IgD-negative memory B cell (primary cell): ENCODE results near the gene MRPL52. TPM values are rescaled to one million over a fixed set of nuclear protein-coding genes. Genes with fewer than 3 reads are reported as not detected.
"Not testable (repeated sequence)": the region's sequence is repeated elsewhere in the genome, so short reads cannot be mapped to it uniquely, and the experiment has no call there.

Experiments
- H3K27ac Mint-ChIP-seq, 3 donors: one replicate each; pipeline ENCODE4 v1.8.0; 2020 to 2022; ENCODE audit warnings: mild to moderate bottlenecking in 3 of 3, mixed read lengths in 3 of 3, moderate library complexity in 1 of 3
- H3K27me3 Mint-ChIP-seq: one replicate; pipeline ENCODE4 v1.8.0; 2021; ENCODE audit warnings: mixed read lengths
- H3K36me3 Mint-ChIP-seq: one replicate; pipeline ENCODE4 v1.8.0; 2020; ENCODE audit warnings: mild to moderate bottlenecking, mixed read lengths
- H3K4me1 Mint-ChIP-seq, 3 donors: one replicate each; pipeline ENCODE4 v1.8.0; 2020 to 2022; ENCODE audit warnings: mixed read lengths in 3 of 3, mild to moderate bottlenecking in 1 of 3
- H3K4me3 Mint-ChIP-seq, 4 donors: one replicate each; pipeline ENCODE4 v1.8.0; 2020 to 2022; ENCODE audit warnings: mild to moderate bottlenecking in 4 of 4, mixed read lengths in 4 of 4, moderate library complexity in 3 of 4
- H3K9me3 Mint-ChIP-seq, 3 donors: one replicate each; pipeline ENCODE4 v1.8.0; 2020 to 2021; ENCODE audit warnings: mixed read lengths in 3 of 3, mild to moderate bottlenecking in 1 of 3
- polyA plus RNA-seq: library from polyadenylated mRNA; unstranded; fragments of 300-500 nt; fragmentation: Illumina TruSeq; gene quantifications from one replicate; pipeline ENCODE4 v1.2.3, GENCODE V29; 2021

MRPL52 gene
- polyA plus RNA-seq, 1 donor from 2014 or later: 200 TPM

DNA sequence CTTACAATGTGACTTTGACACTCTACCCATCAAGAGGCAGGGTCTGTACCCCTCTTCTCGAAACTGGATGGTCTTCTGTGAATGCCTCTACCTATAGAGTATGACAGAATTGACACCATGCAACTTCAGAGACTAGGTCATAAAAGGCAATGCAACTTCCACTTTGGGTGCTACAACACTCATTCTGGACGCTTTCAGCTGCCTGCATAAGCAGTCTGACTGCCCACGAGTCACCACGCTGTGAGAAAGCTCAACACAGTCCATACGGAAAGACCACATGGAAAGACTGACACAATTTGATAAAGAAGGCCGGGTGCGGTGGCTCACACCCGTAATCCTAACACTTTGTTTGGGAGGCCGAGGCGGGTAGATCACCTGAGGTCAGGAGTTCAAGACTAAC, 29.3 kb upstream of the MRPL52 start:
- H3K27me3 Mint-ChIP-seq: peaks cover 2% of the 10 kb centered on the region
- peaks cover 34 to 63% (median 61%) of the 10 kb centered on the region in 3 donors for H3K4me1 Mint-ChIP-seq
- H3K36me3 Mint-ChIP-seq: peaks cover 9% of the 10 kb centered on the region
- peaks cover 0 to 1% (median 0%) of the 10 kb centered on the region in 3 donors for H3K9me3 Mint-ChIP-seq
- peak overlapping the region in 1 of 4 donors; percentile 57 for H3K4me3 Mint-ChIP-seq
- H3K27ac Mint-ChIP-seq: peak overlapping the region in 1 of 3 donors; percentile 2

DNA sequence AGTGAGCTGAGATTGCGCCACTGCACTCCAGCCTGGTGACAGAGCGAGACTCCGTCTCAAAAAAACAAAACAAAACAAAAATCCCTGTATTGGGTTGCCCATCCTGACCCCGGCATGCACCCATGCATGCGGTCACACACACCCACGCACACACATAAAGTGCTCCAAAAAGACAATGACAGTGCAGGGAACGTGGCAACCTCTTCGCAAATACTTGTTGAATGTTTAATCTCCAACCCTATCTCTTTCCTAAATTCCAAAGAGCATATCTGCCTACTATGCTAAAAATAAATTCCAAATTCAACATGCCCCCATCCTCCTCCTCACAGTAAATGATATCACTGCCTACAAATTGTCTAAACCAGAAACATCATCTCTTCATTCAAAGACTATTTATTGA, 28.0 kb upstream of the MRPL52 start:
- Mint-ChIP-seq H3K27me3 (peaks cover 2% of the 10 kb centered on the region), H3K27ac (no peak overlapping the region), H3K36me3 (peaks cover 9% of the 10 kb centered on the region), H3K9me3 (peaks cover 0 to 3% (median 0%) of the 10 kb centered on the region in 3 donors), H3K4me1 (peaks cover 31 to 55% (median 54%) of the 10 kb centered on the region in 3 donors), H3K4me3 (peak overlapping the region in 1 of 4 donors; percentile 38)

DNA sequence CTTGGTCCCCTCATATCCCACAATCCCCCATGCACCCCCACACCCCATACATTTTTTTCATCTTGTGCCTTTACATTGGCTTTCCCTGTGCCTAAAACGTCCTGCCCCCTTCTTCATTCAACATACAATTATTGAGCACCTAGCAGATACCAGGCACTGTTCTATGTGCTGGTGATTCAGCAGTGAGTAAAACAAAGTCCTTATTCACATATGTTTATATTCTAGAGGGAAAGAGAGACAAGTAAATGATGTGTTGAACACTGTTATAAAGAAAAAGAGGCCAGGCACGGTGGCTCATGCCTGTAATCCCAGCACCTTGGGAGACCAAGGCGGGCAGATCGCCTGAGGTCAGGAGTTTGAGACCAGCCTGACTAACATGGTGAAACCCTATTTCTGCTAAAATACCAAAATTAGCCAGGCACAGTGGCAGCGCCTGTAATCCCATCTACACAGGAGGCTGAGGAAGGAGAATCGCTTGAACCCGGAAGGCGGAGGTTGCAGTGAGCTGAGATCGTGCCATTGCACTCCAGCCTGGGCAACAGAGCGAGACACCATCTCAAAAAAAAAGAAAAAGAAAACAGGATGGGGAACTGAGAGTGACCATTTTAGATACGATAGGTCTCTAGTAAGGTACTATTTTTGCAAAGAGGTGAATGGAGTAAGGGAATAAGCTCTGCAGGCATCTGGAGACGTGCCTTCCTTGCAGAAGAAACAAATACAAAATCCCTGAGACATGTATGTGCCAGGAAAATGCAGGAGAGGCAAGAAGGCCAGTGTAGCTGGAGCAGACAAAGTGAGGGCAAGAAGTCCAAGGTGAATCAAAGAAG, 26.6 kb upstream of the MRPL52 start:
- Mint-ChIP-seq H3K4me3 (peak overlapping the region; percentile 52 to 95 (median 65)), H3K9me3 (peaks cover 0 to 3% (median 2%) of the 10 kb centered on the region in 3 donors), H3K27me3 (peaks cover 2% of the 10 kb centered on the region), H3K4me1 (peaks cover 35 to 58% (median 55%) of the 10 kb centered on the region in 3 donors), H3K27ac (peak overlapping the region; percentile 59 to 93 (median 68)), H3K36me3 (peaks cover 9% of the 10 kb centered on the region)

DNA sequence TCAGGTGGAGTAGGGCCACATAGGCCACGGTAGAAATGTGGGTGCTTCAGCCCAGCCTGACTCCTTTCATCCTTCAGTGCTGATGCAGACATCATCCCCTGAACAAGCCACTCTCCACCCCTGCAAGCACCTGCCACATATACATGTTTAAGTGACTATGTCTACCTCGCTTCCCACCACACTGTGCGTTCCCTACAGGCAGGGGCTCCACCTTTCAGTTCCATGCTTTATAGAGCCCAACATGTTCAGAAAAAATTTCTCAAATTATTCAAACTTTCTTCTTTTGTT, 26.1 kb upstream of the MRPL52 start:
- H3K4me1 Mint-ChIP-seq: peaks cover 36 to 62% (median 53%) of the 10 kb centered on the region in 3 donors
- peak overlapping the region in 2 of 4 donors; percentile 61 to 95 for H3K4me3 Mint-ChIP-seq
- peak overlapping the region; percentile 59 to 93 (median 68) for H3K27ac Mint-ChIP-seq
- H3K9me3 Mint-ChIP-seq: peaks cover 0 to 3% (median 2%) of the 10 kb centered on the region in 3 donors
- peaks cover 2% of the 10 kb centered on the region for H3K27me3 Mint-ChIP-seq
- H3K36me3 Mint-ChIP-seq: peaks cover 7% of the 10 kb centered on the region

DNA sequence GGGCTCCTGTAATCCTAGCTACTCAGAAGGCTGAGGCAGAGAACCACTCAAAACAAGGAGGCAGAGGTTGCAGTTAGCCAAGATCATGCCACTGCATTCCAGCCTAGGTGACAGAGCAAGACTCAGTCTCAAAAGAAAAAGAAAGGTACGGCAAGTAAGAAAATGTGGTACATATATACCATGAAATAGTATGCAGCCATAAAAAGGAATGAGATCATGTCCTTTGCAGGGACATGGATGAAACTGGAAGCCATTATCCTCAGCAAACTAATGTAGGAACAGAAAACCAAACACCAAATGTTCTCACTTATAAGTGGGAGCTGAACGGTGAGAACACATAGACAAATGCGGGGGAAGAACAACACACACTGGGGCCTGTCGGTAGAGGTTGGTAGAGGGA, 24.5 kb upstream of the MRPL52 start:
- H3K9me3 Mint-ChIP-seq, H3K4me3 Mint-ChIP-seq, H3K36me3 Mint-ChIP-seq, H3K27me3 Mint-ChIP-seq: not testable (repeated sequence)
- Mint-ChIP-seq H3K4me1 (peaks cover 33 to 51% (median 45%) of the 10 kb centered on the region in 3 donors), H3K27ac (peak overlapping the region in 1 of 3 donors; percentile 83)

DNA sequence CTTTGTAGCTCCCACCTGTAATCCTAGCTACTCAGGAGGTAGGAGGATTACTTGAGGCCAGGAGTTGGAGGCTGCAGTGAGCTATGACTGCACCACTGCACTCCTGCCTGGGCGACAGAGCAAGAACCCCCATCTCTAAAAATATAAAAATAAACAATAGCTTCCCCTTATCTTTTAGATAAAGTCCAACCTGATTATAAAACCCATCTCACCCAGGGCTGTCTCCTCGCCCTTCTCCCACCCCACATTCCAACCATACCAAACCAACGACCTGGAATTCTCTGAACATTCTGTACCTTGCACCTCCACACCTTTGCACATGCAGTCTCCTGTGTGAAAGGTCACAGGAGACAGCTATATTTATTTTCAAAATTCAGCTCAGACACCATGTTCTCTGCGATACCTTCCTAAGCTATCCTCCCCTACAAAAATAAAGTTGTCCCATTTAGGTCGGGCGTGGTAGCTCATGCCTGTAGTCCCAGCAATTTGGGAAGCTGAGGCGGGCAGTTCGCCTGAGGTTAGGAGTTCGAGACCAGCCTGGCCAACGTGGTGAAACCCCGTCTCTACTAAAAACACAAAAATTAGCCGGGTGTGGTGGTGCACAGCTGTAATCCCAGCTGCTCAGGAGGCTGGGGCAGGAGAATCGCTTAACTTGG, 22.1 kb upstream of the MRPL52 start:
- peak overlapping the region in 1 of 3 donors; percentile 70 for H3K27ac Mint-ChIP-seq

DNA sequence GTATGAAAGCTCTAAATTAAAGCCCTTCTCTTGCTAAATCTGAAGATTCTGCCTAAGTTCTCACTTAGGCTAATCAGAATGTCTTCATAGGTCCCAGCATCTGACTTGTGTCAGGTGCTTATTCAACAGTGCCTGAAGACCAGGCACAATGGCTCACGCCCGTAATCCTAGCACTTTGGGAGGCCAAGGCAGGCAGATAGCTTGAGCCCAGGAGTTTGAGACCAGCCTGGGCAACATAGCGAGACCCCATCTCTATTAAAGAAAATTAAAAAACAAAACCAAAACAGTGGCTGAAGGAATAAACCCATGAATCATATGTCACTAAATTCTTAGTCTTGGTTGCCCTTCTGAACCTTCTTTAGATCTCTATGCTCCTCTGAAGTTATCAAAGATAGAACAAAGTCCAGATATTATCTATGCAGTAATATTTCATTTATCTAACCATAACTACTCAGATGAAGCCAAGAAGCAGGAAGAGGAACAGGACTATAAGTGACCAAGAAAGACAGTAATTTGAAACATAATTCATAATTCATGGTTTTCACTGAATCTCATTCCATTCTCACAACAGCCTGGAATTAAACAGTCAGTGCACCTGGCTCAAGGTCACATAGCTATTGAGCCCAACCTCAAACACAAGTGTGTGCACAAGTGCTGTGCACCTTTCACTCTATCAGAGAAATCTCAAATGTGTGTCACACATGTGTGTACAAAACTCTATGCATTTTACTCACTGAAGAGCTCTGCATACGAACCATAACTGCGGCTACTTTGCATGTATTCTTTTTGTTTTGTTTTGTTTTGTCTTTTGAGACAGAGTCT, 21.1 kb upstream of the MRPL52 start:
- H3K4me1 Mint-ChIP-seq: peaks cover 35 to 47% (median 42%) of the 10 kb centered on the region in 3 donors
- H3K4me3 Mint-ChIP-seq: peak overlapping the region in 2 of 4 donors; percentile 18 to 73
- no peaks in the 10 kb centered on the region for H3K27me3 Mint-ChIP-seq
- H3K27ac Mint-ChIP-seq: peak overlapping the region in 2 of 3 donors; percentile 27 to 48
- H3K9me3 Mint-ChIP-seq: peaks cover 0 to 3% (median 2%) of the 10 kb centered on the region in 3 donors
- peaks cover 2% of the 10 kb centered on the region for H3K36me3 Mint-ChIP-seq

More for the DNA sequence above, 22.1 kb upstream of the MRPL52 start:
- H3K9me3 Mint-ChIP-seq: peaks cover 0 to 3% (median 2%) of the 10 kb centered on the region in 3 donors
- peaks cover 40 to 49% (median 45%) of the 10 kb centered on the region in 3 donors for H3K4me1 Mint-ChIP-seq
- H3K27me3 Mint-ChIP-seq: peaks cover under 1% of the 10 kb centered on the region
- H3K4me3 Mint-ChIP-seq: peak overlapping the region in 1 of 4 donors; percentile 42
- H3K36me3 Mint-ChIP-seq: peaks cover 2% of the 10 kb centered on the region

DNA sequence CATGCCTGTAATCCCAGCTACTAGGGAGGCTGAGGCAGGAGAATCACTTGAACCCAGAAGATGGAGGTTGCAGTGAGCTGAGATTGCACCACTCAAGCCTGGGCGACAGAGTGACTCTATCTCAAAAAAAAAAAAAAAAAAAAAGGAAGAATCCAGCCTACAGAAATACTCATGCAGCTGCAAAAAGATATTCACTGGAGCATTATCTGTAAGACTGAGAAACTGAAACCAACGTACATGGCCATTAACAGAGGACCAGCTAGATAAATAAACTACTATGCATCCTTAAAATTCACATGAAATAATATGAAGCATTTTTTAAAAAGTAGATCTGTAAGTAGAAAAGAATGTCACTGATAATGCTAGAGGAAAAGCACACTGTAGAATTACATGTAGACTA, 18.0 kb upstream of the MRPL52 start:
- Mint-ChIP-seq H3K27ac (peak overlapping the region in 2 of 3 donors; percentile 54 to 93), H3K27me3 (no peaks in the 10 kb centered on the region), H3K36me3 (peaks cover 2% of the 10 kb centered on the region), H3K4me3 (peak overlapping the region; percentile 8 to 96 (median 46)), H3K9me3 (peaks cover 0 to 2% (median 0%) of the 10 kb centered on the region in 3 donors), H3K4me1 (peaks cover 39 to 46% (median 41%) of the 10 kb centered on the region in 3 donors)

DNA sequence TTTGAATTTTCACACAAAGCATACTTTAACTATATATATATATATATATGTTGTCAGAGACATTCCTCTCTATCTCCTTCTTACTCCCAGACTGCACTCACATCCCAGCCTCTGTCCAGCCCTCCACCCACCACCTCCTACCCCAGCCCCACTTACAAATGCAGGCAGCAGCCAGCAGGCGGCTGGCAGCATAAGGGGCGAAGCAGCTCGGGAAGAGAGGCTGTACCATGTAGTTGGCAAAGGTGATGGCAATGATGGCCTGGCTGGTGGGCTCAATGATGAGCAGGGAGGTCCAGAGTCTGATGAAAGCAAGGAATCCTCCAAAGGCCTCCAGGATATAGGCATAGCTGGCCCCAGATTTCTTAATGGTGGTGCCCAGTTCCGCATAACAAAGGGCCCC, 16.9 kb upstream of the MRPL52 start:
- Mint-ChIP-seq H3K36me3 (peaks cover 2% of the 10 kb centered on the region), H3K9me3 (no peaks in the 10 kb centered on the region), H3K27me3 (no peaks in the 10 kb centered on the region), H3K4me1 (peaks cover 36 to 39% (median 36%) of the 10 kb centered on the region in 3 donors), H3K27ac (peak overlapping the region in 2 of 3 donors; percentile 54 to 85), H3K4me3 (peak overlapping the region; percentile 4 to 85 (median 58))

DNA sequence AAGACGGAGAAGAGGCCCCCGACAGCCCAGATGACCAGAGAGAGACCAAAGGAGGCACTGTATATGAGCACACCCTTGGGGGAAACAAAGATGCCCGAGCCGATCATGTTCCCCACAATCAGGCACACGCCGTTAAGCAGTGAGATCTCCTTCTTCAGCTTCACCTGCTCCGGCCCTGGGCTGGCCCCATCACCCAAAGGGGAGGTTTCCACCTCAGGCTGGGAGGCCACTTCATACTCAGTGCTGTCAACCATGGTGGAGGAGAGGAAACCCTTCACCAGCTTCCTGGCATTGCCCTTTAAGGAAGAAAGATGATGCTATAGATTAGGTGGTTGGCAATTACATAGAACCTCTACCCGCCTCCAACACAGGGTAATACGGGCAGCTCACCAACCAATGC, 16.5 kb upstream of the MRPL52 start:
- H3K4me1 Mint-ChIP-seq: peaks cover 35 to 41% (median 38%) of the 10 kb centered on the region in 3 donors
- peak overlapping the region in 2 of 3 donors; percentile 54 to 85 for H3K27ac Mint-ChIP-seq
- no peaks in the 10 kb centered on the region for H3K27me3 Mint-ChIP-seq
- peaks cover 2% of the 10 kb centered on the region for H3K36me3 Mint-ChIP-seq
- peak overlapping the region in 3 of 4 donors; percentile 4 to 85 (median 63) for H3K4me3 Mint-ChIP-seq
- no peaks in the 10 kb centered on the region for H3K9me3 Mint-ChIP-seq

DNA sequence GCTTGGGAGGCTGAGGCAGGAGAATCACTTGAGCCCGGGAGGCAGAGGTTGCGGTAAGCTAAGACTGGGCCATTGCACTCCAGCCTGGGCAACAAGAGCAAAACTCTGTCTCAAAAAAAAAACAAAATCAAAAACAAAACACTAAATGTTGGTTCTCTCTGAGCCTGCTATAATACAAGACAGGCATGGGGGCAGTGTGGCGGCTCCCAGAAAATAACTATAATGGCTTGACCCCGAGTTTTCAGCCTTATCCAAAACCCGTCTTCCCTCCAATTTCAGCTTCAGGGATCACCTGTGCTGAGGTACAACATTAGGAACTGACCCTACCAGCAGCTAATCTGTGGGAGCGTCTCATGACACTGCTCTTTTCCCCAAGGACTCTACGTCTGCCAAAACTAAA, 15.3 kb upstream of the MRPL52 start:
- Mint-ChIP-seq H3K4me3 (peak overlapping the region in 3 of 4 donors; percentile 33 to 84 (median 67)), H3K4me1 (peaks cover 33 to 45% (median 44%) of the 10 kb centered on the region in 3 donors)

DNA sequence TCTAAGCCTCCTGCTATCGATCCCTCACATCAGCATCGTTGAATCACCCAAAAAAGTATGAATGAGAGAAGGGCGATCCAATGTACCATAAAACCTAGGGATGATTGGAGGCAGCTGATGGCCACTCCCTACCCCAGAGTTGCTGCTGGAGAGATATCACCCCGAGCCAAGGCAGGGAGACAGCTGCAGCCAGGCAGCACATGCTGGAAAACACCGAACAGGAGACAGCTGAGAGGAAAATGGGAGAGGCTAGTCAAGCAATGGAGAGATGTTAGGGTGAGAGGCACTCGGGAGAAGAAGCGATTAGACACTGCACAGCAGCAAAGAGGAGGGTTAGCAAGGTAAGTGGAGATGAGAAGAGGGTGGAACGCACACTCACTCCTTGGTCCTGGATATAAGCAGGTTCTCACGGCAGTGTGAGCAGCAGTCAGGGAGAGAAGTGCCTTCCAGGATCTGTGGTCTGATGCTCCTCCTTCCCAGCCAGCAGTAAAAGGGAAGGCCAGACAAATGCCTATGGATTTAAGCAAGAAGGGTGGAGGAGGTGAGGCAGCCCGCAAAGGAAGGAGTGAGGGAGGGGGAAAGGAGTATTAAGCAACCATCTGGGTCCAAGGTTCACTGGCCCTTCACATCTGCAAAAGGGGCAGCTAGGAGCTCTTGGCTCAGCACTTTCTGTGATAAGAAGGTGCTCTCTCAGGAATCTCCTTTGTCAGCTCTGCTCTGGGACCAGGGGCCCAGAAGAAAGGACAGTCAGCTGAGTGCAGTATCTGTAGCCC, 14.6 kb upstream of the MRPL52 start, which contains the start of gene SLC7A7:
Gene SLC7A7 (minus strand): TSS at position 495 of the 773 bp plus-strand sequence. CDS start 2,037 bp downstream, outside the sequence.
- Mint-ChIP-seq H3K27ac (peak within 1 kb of the TSS; percentile 50 to 85 (median 53)), H3K4me1 (peaks cover 37 to 53% (median 51%) of the 10 kb centered on the region in 3 donors), H3K4me3 (peak within 1 kb of the TSS; percentile 33 to 84 (median 60)), H3K9me3 (no peaks in the 10 kb centered on the region), H3K36me3 (peaks cover 2% of the 10 kb centered on the region), H3K27me3 (no peaks in the 10 kb centered on the region)

More for the DNA sequence above, 15.3 kb upstream of the MRPL52 start:
- Mint-ChIP-seq H3K36me3 (peaks cover 2% of the 10 kb centered on the region), H3K27ac (peak overlapping the region in 2 of 3 donors; percentile 50 to 53), H3K9me3 (no peaks in the 10 kb centered on the region), H3K27me3 (no peaks in the 10 kb centered on the region)

DNA sequence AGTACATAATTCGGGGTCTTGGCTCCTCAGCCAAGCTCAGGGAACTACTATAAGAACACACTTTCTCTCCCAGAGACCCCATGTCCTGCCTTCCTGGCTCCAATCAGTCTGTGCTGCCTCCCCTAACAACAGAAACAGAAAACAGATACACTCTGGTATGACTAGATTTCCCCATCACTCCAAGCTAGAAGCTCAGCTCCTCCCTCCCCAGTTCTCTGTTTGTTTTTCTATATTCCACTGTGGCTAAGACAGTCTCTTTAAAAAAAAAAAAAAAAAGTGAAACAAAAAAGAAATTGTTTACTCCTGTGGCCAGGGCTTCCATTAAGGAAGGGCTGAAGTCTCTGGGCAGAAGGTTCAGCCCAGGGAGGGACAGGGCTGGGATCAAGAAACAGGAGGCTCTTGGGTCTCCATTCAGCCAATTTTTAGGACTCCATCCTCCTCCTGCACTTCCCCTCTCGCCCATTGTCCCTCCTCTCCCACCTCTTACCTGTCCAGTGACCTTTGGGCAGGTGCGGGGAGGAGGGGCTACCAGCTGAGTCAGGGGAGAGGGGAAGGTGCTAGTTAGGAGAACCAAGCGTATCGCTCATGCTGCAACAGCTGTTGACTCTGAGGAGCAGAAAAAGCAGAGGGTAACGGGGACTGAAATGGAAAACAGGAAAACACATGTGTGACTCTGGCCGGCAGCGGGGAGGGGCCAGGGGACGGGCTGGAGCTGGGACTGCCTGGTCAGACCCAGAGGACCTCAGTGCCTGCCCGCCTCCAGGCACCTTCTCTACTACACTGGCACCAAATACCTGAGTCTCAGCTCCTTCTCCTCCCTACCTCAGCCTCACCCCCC, 10.3 kb upstream of the MRPL52 start:
- Mint-ChIP-seq H3K4me1 (peaks cover 30 to 43% (median 42%) of the 10 kb centered on the region in 3 donors), H3K27me3 (no peaks in the 10 kb centered on the region), H3K36me3 (no peaks in the 10 kb centered on the region), H3K27ac (peak overlapping the region in 2 of 3 donors; percentile 33 to 78), H3K4me3 (peak overlapping the region in 3 of 4 donors; percentile 55 to 83 (median 60)), H3K9me3 (no peaks in the 10 kb centered on the region)
